Fibroblast of skin of abdomen (primary cell): ENCODE measurements around the gene EFNA4.
"Not testable (repeated sequence)": the region's sequence is repeated elsewhere in the genome, so short reads cannot be mapped to it uniquely, and the experiment has no call there.

Source experiments
- DNase-seq: peaks from one replicate; pipeline ENCODE4 v3.0.0-alpha.2; 2013

EFNA4 gene

DNA sequence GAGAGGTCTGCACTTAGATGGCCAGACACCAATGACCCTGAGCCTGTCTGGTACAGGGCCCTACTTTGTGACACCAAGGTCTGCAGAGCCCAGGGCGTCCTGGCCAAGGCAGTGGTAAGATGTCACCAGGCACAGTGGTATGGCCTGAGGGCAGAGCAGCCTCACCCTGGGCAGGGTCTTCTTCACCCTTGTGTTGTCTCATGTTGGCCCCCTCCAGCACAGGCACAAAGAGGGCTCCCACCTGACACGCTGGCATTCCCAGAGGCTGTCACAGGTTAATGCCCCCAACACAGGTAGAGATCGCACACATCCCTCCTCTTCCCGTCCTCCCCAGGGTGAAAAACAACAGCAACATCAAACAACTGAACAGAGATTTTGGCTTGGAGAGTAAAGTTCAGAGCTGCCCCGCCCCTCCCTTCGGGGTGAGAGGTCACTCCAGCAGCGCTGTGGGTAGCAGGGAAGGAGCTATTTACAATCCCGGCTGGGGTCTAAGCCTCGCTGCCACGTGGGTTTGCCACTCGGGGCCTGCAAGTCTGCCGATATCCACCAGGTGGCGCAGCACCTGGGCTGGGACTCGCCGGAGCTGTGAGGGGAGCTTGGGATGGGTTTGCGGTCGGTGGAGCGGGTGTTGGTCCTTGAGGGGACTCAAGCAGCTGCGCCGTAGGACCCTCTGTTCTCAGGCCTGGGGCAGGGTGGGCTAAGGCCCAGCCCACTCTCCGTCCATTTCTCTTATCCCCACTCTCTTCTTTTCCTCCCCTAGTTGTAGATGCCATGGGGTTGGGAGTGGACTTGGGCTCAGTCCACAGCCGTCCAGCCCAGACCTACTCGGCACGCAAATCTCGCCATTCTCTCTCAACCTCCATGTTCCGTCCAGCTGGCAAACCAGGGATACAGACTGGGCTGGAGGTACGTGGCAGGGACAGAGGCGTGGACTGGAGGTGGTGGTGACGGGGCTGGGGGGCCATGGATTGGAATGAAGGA is 27.8 kb downstream of the EFNA4 start:
- peak; percentile 61 for DNase-seq

DNA sequence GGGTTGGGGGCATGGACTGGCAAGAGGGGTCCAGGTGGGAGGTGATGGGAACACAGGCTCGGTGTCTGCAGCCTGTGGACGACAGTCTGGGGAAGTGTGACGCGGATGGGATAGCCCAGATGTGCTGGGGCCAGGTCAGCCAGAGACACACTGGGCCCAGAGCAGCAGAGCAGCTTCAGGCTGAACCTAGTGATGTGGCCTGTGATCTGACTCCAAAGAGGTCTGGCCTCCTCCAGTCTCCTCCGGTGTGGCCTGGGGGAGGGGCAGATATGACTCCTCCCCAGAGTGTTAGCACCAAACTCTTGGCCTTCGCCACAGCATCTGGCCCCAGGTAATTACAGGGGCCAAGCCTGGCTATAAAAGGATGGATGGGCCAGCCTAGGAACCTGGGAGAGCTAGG is 28.6 kb downstream of the EFNA4 start:
- DNase-seq: no peak

DNA sequence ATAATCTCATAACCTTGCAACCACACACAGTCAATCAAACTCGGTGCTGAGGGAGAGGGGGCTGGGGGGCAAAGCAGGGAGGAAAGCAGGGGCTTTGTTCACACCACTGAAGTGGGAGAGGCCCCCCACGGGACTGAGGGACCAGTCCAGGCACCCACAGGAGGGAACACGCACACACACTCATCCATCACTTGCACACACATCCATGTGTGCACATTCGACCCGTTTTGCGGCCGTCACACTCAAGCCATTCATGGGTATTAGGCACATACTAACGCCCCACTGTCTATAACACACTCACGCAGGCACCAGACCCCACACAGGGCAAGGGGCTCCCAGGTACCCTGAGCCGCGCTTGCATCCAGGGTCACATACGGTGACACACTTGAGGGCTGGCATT is 29.1 kb downstream of the EFNA4 start:
- no peak for DNase-seq

DNA sequence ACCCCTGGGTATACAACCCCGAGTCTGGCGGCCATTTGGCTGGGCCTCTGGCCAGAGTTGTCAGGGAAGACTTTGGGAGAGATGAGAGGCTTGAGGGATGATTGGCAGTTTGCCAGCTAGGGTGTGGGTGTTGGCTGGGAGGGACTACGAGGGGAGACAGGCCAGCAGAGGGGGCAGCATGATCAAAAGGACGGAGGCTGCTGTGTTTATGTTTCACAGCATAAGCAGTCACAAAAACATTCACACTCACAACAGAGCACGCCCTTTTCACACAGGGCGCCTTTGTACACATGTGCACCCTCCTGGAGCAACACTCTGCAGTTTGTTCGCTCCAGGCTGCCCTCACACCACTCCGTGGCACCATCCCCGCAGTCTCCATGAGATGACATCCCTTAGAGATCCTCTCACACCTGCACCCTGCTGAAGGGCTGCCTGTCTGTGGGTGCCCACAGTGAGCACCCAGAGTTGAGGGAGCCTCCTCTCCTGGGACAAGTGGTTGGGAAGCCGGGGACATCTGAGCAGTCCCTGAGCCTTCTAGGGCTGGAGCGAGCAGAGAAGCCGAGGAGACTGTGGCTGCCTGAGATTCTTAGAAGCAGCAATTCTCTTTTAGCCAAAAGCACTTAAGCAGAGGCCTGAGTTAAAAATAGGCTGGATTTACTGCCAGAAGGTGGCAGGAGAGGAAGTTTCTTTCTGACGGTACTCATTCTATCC is 30.5 kb downstream of the EFNA4 start:
- DNase-seq: peak; percentile 33

DNA sequence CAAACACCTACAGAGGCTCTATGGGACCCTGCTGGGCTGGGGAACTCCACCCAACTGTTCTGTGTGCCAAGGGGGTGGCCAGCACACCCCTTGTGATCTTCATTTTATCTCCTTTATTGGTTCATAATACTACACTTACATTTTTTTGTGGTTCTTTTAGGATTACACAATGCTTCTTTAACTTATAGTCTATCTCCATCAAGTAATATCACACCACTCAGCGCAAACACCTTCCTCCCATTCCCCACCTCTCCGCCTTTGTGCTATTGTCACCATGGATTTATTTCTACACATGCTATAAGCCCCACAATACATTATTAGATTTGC is 31.0 kb downstream of the EFNA4 start:
- no peak for DNase-seq

DNA sequence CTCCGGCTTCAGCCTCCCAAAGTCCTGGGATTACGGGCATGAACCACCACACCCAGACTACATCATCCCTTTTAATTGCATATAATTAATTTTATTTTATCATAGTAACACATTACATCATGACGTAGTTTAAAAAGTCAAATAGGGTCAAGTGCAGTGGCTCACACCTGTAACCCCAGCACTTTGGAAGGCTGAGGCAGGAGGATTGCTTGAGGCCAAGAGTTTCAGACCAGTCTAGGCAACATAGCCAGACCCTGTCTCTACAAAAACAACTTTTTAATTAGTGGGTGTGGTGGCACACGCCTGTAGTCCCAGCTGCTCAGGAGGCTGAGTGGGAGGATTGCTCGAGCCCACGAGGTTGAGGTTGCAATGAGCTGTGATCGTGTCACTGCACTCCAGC is 35.8 kb downstream of the EFNA4 start:
- DNase-seq: no peak

DNA sequence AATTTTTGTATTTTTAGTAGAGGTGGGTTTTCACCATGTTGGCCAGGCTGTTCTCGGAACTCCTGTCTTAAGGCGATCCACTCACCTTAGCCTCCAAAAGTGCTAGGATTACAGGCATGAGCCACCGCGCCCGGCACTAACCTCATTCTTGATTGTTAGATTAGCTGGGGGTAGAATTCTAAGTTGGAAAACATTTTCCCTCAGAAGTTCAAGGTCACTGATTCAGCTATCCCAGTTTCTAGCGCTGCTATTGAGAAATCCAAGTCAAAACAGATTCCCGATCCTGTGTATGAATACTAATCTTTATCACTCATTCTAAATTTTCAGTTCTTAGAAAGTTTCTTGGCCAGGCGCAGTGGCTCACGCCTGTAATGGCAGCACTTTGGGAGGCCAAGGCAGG is 39.8 kb downstream of the EFNA4 start:
- no peak for DNase-seq

DNA sequence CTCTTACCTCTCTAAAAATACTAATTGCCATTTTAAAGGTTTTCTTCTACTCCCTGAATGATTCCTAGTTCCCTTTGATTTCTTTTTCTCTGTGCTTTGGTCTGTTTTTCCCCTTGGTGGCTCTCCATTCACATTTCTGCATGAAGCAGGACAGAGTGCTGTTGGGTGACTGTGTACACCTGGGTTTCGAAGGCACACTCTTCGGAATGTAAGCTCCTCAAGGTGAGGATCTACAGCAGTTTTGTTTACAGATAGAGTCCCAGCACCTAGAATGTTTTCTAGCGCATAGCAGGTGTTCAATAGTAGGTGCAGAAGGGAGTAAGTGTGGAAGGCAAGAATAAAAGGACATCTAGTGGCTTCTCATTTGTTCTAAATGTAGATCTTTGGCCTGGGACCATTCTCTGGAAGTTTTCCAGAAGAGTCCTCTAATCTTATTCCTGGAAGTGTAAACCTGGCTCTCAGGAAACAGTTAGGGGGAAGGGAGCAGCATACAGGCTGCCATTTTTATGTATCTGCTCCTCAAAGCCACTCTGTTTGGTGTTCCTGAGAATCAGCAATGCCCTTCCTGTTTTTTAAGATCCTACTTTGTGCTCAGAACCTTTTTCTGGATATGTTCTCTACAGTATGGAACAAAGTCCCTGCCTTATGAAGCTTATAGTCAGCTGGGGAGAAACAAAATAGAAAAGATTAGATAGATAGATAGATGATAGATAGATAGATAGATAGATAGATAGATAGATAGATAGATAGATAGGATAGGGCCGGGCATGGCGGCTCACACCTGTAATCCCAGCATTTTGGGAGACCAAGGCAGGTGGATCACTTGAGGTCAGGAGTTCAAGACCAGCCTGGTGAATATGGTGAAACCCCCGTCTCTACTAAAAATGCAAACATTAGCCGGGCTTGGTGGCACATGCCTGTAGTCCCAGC is 41.3 kb downstream of the EFNA4 start:
- DNase-seq: no peak

DNA sequence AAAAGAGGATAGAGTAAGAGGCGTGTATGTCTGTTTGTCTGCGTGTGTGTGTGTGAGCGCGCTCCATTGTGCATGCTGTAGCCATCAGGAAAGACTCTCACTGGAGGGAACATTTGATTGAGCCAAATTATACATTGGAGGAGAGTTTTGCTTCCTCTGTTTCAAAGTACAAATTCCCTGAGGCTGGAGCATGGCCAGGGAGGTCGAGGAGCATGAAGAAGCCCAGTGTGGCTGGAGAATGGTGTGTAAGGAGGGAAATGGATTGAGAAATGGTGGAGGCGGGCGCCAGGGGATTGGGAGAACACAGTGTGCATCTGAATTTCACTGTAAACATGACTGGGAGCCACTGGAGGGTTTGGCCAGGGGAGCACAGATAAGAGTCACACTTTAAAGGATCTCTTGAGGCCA is 42.1 kb downstream of the EFNA4 start:
- no peak for DNase-seq

DNA sequence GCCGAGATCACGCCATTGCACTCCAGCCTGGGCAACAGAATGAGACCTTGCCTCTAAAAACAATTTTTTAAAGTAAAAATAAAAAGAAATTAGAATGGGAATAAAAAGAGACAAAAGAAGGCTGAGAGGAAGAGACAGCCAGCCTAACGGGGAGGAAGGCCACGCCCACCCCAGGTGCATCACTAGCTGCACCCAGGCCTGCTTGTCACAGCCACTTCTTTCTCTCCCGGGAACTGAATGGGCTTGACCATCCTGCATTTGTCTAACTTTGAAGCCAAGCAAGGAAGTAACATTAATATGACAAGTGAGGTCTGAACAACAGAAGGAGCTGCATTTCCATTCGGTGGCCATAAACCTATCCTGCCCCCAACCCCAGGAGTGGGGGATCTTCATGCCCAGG is 43.3 kb downstream of the EFNA4 start:
- DNase-seq: no peak

DNA sequence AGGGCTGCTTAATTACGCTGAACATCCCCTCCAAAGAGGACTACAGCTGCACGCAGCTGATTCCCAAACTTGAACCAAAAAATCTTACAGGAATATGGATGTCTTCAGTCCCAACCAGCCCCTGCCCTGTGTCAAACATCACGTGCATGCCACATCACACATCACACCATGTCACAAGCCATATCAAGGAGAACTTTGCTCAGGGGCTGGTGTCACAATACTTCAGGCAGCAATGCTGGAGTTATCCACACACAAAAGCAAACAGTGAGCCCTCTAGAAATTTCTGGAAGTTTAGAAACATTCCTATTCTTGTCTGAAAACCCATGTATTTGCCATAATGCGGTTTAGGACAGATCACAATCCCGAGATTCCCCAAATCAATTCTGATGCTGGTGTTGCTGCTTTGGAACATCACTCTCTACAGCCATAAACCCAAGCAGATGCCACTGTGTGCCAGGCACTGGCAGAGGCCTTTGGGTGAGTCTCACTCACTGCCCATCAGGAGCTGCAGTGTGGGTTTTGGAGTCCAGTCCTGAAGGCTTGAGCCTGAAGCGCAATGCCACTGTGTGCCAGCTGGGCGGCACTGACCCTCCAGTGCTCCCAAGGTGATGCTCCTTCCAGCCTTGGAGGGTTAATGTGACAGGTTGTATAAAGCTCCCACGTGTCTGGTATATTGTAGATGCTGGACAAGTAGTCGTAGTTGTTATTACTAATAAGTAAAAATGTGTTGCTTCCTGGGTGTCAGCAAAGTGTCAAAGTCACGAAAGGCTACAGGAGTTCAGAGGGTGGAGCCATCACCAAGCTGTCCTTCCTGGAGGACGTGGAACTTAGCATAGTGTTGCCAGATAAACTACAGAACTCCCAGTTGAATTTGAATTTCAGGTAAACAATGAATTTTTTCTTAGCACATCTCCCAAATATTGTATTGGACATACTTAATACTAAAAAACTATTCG is 44.0 kb downstream of the EFNA4 start:
- DNase-seq: no peak

DNA sequence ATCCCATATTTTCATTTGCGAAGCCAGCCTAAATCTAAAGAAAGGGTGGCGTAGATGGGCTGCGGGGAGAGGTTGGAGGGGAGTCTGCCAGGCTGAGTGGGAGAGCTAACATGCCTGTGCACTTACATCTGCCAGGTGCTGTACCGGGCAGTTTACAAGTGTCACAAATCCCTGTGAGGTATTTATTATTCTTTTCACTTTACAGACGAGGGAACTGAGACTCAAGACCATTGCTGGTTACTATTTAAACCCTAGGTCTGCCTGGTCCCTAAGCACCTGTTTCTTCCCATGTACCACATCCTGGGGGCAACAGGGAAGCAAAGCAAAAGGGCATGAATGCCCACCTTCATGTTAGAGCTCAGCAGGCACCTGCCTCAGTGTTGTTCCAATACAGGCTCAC is 44.8 kb downstream of the EFNA4 start:
- no peak for DNase-seq

DNA sequence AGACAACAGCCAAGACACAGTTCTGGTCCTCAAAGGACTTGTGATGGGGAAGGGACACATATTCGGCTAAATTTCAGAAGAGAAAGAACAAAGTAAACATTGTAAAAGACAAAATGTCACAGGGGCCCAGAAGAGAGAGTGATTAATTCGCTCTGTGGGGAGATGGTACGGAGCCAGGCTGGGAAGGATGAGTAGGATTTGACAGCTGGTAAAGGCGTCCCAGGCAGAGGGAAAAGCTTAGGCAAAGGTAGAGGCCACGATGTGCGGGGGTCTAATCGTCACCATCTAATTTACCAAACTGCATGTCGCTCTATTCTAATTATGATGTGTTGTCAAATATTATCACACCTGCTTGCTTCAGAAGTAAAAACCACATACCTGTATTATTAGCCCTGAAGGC is 46.8 kb downstream of the EFNA4 start:
- no peak for DNase-seq

DNA sequence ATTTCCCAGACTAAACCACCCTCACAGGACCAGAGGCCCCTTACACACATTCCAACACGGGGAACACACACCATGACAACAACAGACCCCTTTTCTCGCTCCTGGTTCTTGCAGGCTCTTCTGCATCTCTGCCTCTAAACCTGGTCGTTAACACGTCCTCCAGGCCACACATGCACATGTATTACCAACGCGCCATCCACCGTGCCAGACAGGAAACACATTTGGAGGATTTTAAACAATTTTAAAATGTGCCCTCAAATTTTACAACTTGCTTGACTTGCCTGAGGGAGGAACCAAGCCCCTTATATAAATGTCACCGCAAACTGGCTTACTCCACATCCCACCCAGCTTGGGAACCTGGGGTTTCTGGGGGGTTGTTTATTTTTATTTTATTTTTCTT is 47.3 kb downstream of the EFNA4 start:
- DNase-seq: no peak

DNA sequence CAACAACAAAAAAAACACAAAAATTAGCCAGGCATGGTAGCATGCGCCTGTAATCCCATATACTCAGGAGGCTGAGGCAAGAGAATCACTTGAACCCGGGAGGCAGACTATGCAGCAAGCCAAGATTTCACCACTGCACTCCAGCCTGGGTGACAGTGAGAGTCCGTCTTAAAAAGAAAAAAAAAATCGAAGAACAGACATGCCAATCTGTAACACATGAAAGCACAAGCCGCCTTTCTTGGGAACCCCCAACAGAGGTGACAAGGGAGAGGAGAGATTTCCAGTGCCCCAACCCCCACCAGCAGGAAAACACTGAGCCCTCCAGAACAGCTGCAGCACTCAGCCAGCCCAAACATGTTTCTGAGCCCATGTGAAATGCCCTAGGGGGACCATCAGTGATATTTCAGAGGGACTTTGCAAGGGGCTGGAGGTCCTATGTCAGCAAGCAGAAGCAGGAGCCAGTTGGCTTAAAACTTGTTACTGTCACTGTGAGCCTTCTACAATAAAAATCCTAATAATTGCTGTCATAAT is 50.0 kb downstream of the EFNA4 start:
- DNase-seq: no peak

DNA sequence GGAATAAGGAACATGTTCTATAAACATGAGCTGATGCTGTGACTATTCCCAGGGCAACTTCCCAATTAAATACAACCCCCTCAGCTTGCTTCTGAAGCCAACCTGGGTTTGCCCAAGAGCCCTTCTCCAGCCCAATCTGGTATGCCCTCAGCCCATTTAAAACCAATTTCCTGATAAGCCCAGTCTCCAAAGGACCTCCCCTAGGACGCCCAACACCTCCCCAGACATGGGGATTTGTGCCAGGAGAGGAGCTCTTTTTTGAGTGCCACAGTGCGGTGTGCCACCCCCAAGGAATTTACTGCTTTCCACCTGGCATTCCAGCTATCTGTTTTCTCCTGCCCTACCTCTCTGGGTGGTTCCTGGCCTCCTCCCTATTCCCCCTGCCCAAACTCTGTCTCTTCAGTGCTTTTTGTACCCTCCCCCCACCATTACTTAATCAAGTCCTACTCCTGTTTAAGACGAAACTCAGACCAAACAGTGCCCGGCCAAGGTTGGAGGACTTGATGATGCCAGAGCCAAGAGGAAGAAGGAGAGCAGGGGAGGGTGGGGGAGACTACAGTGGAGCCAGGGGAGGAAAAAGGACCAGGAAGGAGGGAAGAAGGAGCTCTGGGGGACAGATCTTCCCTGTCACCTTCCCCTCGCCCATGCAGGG is 52.7 kb downstream of the EFNA4 start:
- DNase-seq: no peak

DNA sequence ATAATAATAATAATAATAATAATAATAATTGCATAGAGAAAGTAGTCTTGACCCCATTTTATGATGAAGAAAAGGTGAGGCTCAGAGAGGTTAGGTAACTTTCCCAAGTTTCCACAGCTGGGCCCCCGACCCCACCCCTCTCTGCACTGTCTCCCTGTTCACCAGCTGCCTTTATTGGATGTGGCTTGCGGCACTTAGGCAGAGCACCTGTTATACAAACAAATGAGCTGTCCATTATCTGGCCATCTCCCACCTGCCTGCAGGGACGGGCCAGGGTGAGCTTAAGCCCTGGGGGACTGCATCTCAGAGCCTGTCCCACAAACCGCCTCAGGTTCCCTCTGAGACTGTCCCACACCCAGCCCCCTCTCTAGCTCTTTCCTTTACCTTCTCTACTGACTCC is 54.1 kb downstream of the EFNA4 start:
- no peak for DNase-seq

DNA sequence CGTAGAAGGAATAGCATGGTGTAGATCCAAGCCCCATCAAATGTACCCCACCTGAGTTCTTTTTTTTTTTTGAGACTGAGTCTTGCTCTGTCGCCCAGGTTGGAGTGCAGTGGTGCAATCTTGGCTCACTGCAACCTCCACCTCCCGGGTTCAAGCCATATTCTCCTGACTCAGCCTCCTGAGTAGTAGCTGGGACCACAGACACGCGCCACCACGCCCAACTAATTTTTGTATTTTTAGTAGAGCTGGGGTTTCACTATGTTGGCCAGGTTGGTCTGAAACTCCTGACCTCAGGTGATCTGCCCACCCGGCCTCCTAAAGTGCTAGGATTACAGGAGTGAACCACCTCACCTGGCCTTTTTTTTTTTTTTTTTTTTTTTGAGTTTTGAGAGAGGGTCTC is 54.5 kb downstream of the EFNA4 start:
- not testable (repeated sequence) for DNase-seq
